Transverse colon (tissue), 4 donors: ENCODE results near the gene PCLO.

Source experiments
- CTCF ChIP-seq, 5 experiments: fragments of 200-600 bp in 3 of 5; fragments of 450-650 bp in 2 of 5; sonication (generic) in 3 of 5; IDR thresholded peaks; 1 replicate in 2 of 5; 2 replicates in 3 of 5; pipeline ENCODE4 v1.5.1; 2016 to 2017; ENCODE audit warnings: antibody characterized with exemption in 5 of 5, inconsistent platforms in 3 of 5, mild to moderate bottlenecking in 2 of 5, moderate library complexity in 1 of 5
- EP300 ChIP-seq: sonication (generic); formaldehyde crosslinking; IDR thresholded peaks from one replicate; pipeline ENCODE4 v1.6.1; 2017; ENCODE audit warnings: antibody characterized with exemption, low read depth
- POLR2AphosphoS5 ChIP-seq, 3 donors: sonication (generic); formaldehyde crosslinking; IDR thresholded peaks; one replicate each; pipeline ENCODE4 v1.6.1; 2016; ENCODE audit warnings: antibody characterized with exemption in 3 of 3

- TF ChIP-seq EP300 (no peak), POLR2AphosphoS5 (IDR thresholded peaks at IDR 0.05) (no peak), CTCF (IDR thresholded peaks at IDR 0.05) (no peak)
These were observed 77.4 kb downstream of the PCLO start for GRCh38 chr7:83085299-83085698.
